ACHN (cell line): Measurements from ENCODE around the gene ULBP2.
"Not testable (repeated sequence)": the region's sequence is repeated elsewhere in the genome, so short reads cannot be mapped to it uniquely, and the experiment has no call there.

Experiments
- DNase-seq: peaks from one replicate; pipeline ENCODE4 v3.0.0-alpha.2; 2015
- in situ Hi-C: cut with HindIII; loops from 2 replicates; pipeline ENCODE4 v1.10.0; 2017; ENCODE audit warnings: low sequenced_read_pairs, low pct_ligation_motif_present, low pct_unique_long_range_greater_than_20kb

ULBP2 gene

GRCh38 chr6:149983145-149983544, 41.3 kb downstream of the ULBP2 start:
- no peak for DNase-seq
- in situ Hi-C loops, result no loop called here

- DNase-seq, result no peak
- in situ Hi-C loops, result no loop called here
Measured at GRCh38 chr6:149984773-149985172, 43.0 kb downstream of the ULBP2 start.

- DNase-seq, result no peak
- in situ Hi-C loops, result no loop called here
Measured at GRCh38 chr6:149985481-149985937, 43.7 kb downstream of the ULBP2 start.

GRCh38 chr6:149987602-149988107, 45.8 kb downstream of the ULBP2 start:
- in situ Hi-C loops, result no loop called here

GRCh38 chr6:149988550-149989346, 46.9 kb downstream of the ULBP2 start:
- in situ Hi-C loops, result no loop called here
- DNase-seq, result no peak

More at GRCh38 chr6:149987602-149988107, 45.8 kb downstream of the ULBP2 start:
- no peak for DNase-seq

- no peak for DNase-seq
- in situ Hi-C loops, result no loop called here
Measured at GRCh38 chr6:149990212-149990660, 48.4 kb downstream of the ULBP2 start.

- in situ Hi-C loops, result no loop called here
- no peak for DNase-seq
Measured at GRCh38 chr6:149990661-149991471, 49.1 kb downstream of the ULBP2 start.

GRCh38 chr6:149991472-149991795, 49.6 kb downstream of the ULBP2 start:
- DNase-seq, in situ Hi-C loops: not testable (repeated sequence)

- in situ Hi-C loops, result no loop called here
- DNase-seq, result no peak
Measured at GRCh38 chr6:149991838-149992237, 50.0 kb downstream of the ULBP2 start.

GRCh38 chr6:149995235-149995750, 53.5 kb downstream of the ULBP2 start:
- in situ Hi-C loops, result no loop called here
- no peak for DNase-seq

GRCh38 chr6:149995971-149996370, 54.2 kb downstream of the ULBP2 start:
- in situ Hi-C loops, result no loop called here

More at GRCh38 chr6:149995971-149996370, 54.2 kb downstream of the ULBP2 start:
- DNase-seq, result no peak
